Measurements from ENCODE around the gene SFRP5.

Gene SFRP5

GRCh38 chr10:97765201-97765600, 6.6 kb downstream of the SFRP5 start:
- DNase-seq (ENCODE audit: low read depth in 2 of 2) = no peak

DNA sequence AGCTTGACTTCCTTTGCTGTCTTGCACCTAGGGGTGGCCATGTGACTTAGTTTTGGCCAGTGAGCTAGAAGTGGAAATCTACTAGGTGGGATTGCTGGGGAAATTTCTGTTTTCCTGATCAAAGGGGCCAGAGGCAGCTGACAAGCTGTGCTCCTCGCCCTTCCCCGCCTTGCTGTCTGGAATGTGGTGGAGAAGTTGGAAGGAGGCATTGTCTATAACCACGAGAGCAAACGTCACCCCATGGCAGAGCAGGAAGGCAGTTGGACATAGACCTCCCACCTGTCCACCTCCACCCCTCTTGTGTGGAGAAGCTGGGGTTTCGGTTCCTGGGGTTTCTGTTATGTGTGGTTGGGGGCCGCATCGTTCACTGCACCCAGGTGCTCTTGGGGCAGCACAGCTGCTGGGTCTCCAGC, 7.3 kb downstream of the SFRP5 start:
- DNase-seq (ENCODE audit: low read depth in 2 of 2) = no peak

GRCh38 chr10:97763947-97764346, 7.9 kb downstream of the SFRP5 start:
- DNase-seq (ENCODE audit: low read depth in 2 of 2) = no peak

DNA sequence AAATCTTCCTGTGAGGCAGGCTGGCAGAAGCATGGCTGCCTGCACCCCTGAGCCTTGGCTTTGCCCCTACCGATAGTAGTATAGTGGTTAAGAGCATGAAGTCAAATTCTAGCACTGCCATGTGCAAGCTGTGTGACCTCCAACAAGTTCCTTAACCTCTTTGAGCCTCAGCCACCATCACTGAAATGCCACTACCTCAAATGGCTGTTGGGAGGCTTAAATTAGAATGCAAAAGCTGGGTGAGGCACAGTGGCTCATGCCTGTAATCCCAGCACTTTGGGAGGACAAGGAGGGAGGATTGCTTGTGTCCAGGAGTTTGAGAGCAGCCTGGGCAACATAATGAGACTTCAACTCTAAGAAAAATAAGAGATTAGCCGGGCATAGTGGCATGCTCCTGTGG, 8.4 kb downstream of the SFRP5 start:
- no peak for DNase-seq (ENCODE audit: low read depth in 2 of 2)

GRCh38 chr10:97762816-97763215, 9.0 kb downstream of the SFRP5 start:
- no peak for DNase-seq (ENCODE audit: low read depth in 2 of 2)

- no peak for DNase-seq (ENCODE audit: low read depth in 2 of 2)
These were observed 9.7 kb downstream of the SFRP5 start for GRCh38 chr10:97762056-97762455.

GRCh38 chr10:97761331-97761865, 10.4 kb downstream of the SFRP5 start:
- no peak for DNase-seq (ENCODE audit: low read depth in 2 of 2)

DNA sequence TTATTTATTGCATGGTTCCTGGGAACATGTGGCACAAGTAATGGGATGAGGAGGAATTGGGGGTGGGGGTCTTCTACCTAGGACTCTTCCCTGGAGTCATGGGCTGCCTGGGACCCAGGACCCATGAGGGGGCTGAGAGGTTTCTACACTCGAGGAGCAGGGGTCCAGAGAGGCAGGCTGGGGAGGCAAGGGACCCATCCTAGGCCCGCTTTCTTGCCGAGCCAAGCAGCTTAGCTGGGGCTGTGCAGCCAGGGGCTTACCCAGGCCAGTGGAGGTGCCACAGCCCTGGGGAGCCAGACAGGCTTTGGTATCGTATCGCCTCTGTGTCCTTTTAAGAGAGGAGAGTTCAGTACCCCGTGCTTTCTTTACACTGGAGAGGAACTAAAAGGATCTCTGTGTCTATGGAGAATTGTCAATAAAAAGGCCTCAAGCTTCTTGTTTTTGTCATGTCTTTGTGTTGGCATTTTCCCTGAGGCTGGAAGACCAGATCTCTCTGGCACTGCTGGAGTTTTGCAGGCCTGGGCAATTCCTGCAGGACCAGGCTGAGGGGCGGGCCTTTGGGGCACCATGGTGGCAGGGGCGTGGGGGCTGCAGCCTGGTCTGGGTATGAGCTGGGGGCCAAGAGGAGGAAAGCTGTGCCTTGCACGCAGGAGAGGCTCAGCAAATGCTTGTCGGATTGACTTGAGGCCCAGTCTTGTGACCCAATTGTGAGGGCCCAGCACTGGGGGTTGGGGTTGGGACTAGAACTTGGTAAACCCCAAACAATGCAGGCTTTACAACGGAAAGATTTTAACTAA, 11.1 kb downstream of the SFRP5 start:
- DNase-seq (ENCODE audit: low read depth in 2 of 2) = no peak

DNA sequence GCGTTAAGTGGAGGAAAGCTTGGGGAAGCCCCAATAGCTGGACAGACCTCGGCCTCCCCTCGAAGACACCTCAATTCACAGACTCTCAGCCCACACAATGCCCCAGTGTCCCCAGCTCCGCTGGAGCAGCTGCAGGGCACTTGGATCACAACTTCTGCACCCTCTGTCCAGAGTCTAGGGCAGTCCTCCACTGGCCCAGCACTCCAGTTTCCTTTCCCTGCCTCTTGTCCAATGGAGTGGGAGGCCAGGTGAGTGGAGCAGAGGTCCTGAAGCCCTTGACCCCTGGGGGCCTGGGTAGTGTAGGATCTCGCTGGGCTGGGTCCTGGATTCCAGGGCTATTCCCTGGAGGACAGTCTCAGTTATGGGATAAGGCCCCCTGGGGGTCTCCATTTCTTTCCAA, 11.9 kb downstream of the SFRP5 start:
- DNase-seq (ENCODE audit: low read depth in 2 of 2) = no peak

DNA sequence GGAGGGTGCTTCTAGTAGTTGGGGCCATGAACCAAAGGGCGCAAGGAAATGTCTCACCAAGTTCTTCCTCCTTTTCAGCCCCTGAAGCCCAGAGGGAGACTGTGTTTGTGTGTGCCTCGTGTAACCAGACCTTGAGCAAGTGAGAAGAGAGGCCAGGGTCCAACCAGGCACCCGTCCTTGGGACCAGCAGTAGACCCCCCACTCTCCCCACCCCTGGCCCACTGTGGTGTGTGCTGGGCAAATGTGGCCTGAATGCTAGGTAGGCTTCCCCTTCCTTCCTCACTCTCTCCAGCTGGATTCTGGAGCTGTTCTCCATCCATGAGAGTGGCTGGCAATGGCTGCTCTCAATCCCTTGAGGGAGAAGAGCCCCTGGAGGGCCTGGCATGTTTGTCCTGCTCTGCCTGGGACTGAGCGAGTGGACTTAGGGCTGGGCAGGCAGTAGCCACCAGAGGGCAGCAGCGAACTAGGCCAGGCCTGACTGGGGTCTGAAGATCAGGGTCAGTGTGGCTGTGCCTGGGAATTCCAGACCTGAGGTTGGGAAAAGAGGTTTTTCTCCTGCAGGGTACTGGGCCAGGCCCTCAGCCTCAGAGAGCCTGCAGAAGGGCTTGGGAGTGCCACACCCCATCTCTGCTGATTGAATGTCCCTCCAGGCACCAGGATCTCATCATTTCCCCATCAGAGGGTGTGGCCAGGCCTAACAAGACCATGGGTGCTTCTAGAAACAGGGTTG, 12.5 kb downstream of the SFRP5 start:
- no peak for DNase-seq (ENCODE audit: low read depth in 2 of 2)

DNA sequence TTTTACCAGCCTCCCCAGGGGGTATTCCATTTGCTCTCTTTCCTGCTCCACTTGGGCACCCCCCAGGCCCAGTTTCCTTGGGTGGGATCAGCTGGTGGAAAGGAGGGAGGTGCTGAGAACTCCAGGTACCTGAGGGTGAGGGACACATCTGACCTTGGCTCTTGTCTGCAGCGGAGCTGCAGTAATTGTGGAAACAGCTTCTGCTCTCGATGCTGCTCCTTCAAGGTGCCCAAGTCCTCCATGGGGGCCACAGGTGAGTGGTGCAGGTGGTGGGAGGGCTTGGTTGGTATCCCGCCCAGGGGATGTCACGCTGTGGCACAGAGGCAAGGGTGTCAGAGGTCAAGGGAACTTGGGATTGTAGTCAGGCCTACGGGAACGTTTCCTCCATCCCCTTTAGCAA, 14.3 kb downstream of the SFRP5 start:
- no peak for DNase-seq (ENCODE audit: low read depth in 2 of 2)

DNA sequence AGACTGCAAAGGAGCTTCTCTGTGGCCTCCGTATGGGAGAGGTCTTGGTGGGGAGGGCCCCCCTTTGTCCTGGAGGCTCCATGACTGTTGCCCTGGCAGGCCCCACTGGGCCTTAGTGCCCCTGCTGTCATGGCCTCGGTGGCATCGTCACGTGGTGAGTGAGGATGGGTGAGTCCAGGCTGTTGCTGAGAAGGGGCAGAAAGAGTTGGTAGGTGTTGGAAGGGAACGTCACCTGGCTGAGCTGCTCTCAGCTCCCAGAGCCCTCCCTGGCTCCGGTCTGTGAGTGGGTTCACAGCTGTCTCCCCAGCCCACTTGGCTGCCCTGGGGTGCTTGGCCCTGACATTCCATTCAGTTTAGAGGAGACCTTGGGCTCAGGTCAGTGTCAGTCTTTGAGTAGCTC, 16.1 kb downstream of the SFRP5 start:
- DNase-seq (ENCODE audit: low read depth in 2 of 2) = no peak

GRCh38 chr10:97754726-97755125, 17.1 kb downstream of the SFRP5 start:
- DNase-seq (ENCODE audit: low read depth in 2 of 2) = no peak

DNA sequence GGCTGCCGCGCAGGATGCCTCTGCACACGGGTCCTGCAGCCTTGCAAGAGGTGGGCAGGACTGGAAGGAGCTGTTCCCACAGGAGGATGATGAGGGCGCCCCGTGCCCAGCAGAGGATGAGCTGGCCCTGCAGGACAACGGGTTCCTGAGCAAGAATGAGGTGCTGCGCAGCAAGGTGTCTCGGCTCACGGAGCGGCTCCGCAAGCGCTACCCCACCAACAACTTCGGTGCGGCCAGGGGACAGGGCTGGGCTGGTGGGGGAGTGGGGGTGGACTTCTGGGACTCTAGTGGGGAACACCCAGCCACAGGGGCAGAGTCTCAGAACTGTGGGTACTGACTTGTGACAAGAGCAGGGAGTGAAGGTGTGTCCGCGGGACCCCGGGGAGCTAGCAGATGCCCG, 18.8 kb downstream of the SFRP5 start:
- DNase-seq (ENCODE audit: low read depth in 2 of 2) = no peak

DNA sequence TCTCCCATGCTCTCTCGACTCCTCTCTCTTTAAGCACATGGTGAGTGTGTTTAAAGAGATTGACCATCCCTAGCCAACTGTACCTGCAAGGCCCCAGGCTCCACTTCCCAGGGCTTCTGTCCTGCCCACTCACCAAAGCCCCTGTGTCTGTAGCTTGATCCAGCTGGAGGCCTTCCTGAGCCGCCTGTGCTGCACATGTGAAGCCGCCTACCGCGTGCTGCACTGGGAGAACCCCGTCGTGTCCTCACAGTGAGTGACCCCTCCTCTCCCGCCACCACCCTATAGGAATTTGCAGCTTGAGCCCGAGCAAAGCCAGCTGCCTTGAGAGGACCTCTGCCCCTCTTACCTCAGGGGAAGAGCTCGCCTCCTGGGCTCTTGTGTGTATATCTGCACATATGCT, 23.7 kb downstream of the SFRP5 start:
- DNase-seq (ENCODE audit: low read depth in 2 of 2) = no peak

DNA sequence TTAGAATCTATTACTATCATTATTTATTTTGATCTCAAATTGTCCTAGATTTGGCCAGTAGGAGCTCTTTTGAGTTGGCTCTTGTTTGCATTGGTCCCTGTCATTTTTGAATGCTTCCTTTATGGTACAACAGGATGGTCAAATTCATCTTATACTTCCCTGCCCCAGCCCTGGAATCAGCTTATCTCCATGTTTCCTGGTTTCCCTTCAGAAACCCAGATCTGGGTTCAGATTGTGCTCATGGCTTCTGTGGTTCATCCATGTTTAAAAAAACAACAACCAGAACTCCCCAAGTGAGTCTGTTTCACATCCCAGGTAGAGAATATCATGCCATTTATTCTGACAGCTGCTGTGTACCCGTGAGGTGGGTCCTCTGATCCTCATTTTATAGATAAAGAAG, 24.2 kb downstream of the SFRP5 start:
- DNase-seq (ENCODE audit: low read depth in 2 of 2) = no peak

- DNase-seq (ENCODE audit: low read depth in 2 of 2) = no peak
These were observed 27.3 kb downstream of the SFRP5 start for GRCh38 chr10:97744405-97745035.

- DNase-seq (ENCODE audit: low read depth in 2 of 2) = no peak
These were observed 28.4 kb downstream of the SFRP5 start for GRCh38 chr10:97743169-97743943.

DNA sequence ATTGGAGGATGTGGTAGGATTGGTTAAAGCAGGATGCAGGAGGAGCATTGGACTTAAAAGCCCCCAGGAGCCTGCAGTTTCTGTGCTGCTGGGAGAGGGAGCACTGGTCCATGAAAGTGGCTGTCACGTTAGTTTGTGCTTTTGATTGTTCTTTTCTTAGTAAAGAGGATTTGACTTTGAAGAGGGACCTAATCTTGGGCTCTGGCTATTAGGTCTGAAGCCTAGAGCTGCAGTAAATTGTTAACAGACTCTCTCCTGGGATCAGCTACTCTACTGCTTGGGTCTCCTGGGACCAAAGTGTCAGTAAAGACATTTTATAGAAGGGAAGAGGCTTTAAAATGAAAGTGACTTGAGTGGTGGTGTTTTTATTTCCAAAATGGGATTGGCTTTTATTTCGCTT, 31.2 kb downstream of the SFRP5 start:
- no peak for DNase-seq (ENCODE audit: low read depth in 2 of 2)

DNA sequence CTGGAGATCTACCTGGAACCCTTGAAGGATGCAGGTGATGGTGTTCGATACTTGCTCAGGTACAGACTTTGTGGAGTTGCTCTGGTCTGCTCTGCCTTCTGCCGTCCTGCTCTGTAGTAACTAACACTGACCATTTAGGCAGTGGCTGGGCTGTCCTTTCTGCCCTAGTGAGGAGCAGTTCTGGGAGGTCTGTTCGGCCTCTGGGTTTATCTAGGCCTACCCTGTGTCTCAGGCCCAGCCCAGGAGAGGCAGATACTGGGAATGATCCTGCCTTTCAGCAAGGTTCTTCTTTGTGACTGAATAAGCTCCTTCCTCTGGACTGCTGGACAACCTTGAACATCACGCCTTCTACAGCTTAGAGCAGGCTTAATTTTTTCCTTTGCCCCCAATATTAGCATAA, 33.2 kb downstream of the SFRP5 start:
- DNase-seq (ENCODE audit: low read depth in 2 of 2) = no peak

GRCh38 chr10:97737770-97738265, 34.0 kb downstream of the SFRP5 start:
- DNase-seq (ENCODE audit: low read depth in 2 of 2) = no peak

Measured in stimulated activated CD4-positive, alpha-beta T cell treated with anti-CD3 and anti-CD28 coated beads, Interleukin-12 subunit alpha, Interleukin-12 subunit beta, amount 100 ng/mL, for 24 hours (primary cell).